GM12891 (cell line): ENCODE data around the gene SLC16A4.

Experiments
- PAX5 ChIP-seq: IDR thresholded peaks from 2 replicates; pipeline ENCODE4 v1.6.1; 2011; ENCODE audit warnings: low read length, moderate library complexity, mild to moderate bottlenecking; ENCODE audit not compliant: insufficient read depth, severe bottlenecking
- POLR2A ChIP-seq: IDR thresholded peaks from 2 replicates; pipeline ENCODE4 v1.6.1; 2011; ENCODE audit warnings: low read depth, low read length, control low read depth
- POLR2AphosphoS5 ChIP-seq: IDR thresholded peaks from 2 replicates; pipeline ENCODE4 v1.6.1; 2011; ENCODE audit warnings: low read depth, low read length, control low read depth
- POU2F2 ChIP-seq: IDR thresholded peaks from 2 replicates; pipeline ENCODE4 v1.6.1; 2011; ENCODE audit warnings: low read depth, mild to moderate bottlenecking, control low read depth, low read length, moderate library complexity
- SPI1 ChIP-seq: IDR thresholded peaks from 2 replicates; pipeline ENCODE4 v1.6.1; 2011; ENCODE audit warnings: low read depth, low read length, control low read depth
- TAF1 ChIP-seq: IDR thresholded peaks from 2 replicates; pipeline ENCODE4 v1.6.1; 2011; ENCODE audit warnings: low read depth, low read length, control low read depth

GRCh38 chr1:110380672-110381283 is 10.0 kb downstream of the SLC16A4 start:
- TF ChIP-seq TAF1 (no peak), POLR2A (no peak), SPI1 (peak; percentile 15; the same call in 1 of the 2 replicates), POLR2AphosphoS5 (no peak), PAX5 (no peak), POU2F2 (no peak)
